HL-60/S4 treated with phorbol 12-myristate 13-acetate at 8.2 ng/mL for 4 days and 3 days (cell line): ENCODE data around the gene RNF167.
"Not testable (repeated sequence)": the region's sequence is repeated elsewhere in the genome, so short reads cannot be mapped to it uniquely, and the experiment has no call there.

Experiments used
- in situ Hi-C: fragments of 300-500 bp; cut with MboI; formaldehyde crosslinking; loops from 2 replicates; pipeline ENCODE4 v1.15.0; 2022; ENCODE audit warnings: low sequenced_read_pairs

The RNF167 gene

DNA sequence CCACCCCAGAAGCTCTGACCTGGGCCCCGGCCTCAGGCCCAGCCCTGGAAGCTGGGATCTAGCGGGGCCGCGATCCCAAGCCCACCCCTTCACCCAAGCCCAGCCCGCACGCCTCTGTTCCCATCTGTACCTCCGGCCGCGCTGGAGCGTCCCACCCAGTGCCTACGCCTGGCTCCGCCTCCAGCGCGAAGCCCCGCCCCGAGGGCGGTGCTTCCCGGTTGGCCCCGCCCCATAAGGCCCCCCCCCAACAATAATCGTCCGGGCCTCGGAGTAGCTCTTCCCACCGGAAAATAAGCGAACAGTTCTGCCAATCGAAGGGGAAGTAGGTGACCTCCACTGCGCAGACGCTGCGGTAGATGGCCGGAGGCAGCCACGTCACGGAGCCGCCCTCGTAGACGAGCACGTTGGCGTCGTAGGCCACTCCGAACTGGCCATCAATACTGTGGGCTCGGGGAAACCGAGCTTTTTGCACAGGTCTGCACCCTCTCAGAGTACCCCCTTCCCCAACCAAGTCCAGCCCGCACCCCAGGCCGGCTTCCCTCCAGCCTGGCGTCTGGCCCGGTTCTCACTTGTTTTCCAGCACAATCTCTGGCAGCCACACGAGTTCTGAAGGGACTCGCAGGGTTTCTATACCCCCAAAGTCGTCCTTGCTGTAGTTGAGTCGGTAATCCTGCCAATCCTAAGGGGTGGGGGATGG is 38.3 kb upstream of the RNF167 start:
- in situ Hi-C loops, result no loop called here

DNA sequence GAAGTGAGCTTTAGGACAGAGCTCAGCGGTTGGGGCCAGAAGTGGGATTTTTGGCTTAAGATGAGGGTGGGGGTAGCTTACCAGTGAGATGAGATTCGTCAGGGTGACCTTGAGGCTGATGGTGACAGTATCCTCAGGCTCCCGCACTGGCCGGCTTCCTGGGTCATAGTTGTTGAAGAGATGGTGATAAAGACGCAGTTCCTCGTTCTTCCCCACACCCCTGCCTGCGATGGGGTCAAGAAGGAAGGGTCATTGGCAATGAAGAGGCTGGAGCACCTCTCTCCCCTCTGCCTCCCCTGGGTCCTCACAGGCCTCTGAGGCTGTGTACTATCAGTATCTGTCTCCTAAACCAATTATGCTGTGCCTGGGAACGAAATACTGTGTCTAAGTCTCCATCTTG is 37.5 kb upstream of the RNF167 start:
- in situ Hi-C loops, result no loop called here

DNA sequence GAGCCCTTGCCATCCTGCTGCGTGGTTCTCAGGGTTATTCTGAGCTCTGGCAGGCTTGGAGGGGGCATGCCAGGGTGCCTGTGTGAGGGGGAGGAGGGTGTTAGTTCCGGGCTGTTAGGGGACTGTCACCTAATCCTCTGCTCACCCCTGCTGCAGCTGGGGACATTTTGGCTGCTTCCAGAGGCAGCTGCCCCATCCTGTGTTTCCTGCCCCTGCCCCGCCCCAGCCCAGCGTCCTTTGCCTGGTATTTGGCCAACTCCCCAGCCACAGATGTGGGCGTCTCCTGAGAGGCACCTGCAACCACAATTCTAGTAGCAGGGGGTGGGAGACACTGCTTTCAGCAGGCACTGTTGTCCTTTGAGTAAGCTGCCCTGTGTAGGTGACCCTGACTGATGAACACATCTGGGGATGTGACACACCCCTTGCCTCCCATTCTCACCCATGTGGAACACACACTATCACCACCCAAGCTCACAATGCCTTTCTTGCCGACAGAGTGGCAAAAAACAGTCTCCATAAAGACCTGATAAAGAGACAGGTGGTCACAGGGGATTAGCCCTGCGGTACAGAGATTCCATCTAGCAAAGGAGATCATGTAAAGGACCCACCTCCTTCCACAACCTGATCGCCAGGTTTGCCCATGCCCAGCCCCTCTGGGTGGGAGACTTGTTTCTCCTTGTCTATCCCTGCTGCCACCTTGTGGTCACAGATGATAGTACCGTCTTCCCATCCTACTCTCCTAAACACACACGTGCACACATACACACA is 36.8 kb upstream of the RNF167 start, which contains the start of gene CHRNE:
Gene CHRNE, minus strand, starts transcription at position 48 of the 768 bp plus-strand sequence. Its CDS starts 35 bp downstream, at position 13.
- in situ Hi-C loops, result no loop called here

DNA sequence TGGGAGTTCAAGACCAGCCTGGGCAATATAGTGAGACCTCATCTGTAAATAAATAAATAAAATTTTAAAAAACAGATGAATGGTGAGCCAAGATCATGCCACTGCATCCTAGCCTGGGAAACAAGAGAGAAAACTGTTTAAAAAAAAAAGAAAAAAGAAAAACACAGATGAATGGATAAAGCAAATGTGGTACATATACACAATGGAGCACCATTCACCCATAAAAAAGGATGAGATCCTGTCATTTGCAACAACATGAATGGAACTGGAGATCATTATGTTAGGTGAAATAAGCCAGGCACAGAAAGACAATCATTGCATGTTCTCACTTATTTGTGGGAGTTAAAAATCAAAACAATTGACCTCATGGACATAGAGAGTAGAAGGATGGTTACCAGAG is 33.4 kb upstream of the RNF167 start:
- in situ Hi-C loops, result not testable (repeated sequence)

GRCh38 chr17:4908301-4908700 is 31.8 kb upstream of the RNF167 start:
- in situ Hi-C loops, result no loop called here

GRCh38 chr17:4908711-4909496 is 31.2 kb upstream of the RNF167 start:
- in situ Hi-C loops, result no loop called here

DNA sequence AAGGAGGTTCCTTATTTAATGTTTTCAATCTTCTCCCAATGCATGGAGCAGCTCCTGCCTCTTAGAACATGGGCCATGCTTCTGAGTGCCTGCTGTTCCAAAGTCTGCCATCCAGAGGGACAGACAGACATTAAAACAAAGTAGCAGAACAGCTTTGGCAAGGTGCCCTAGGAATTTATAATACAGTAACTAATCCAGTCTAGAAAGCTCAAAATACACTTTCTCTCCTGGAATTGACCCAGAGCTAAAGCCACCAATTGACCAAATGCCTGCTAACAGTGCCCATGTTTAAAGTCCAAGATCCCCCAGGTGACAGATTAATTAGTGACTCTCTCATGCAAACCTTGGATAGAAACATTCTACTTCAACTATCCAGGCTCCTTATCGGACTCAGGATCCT is 26.1 kb upstream of the RNF167 start:
- in situ Hi-C loops, result no loop called here

GRCh38 chr17:4914551-4914950 is 25.5 kb upstream of the RNF167 start:
- in situ Hi-C loops, result not testable (repeated sequence)

GRCh38 chr17:4919511-4920047 is 20.5 kb upstream of the RNF167 start:
- in situ Hi-C loops, result no loop called here

DNA sequence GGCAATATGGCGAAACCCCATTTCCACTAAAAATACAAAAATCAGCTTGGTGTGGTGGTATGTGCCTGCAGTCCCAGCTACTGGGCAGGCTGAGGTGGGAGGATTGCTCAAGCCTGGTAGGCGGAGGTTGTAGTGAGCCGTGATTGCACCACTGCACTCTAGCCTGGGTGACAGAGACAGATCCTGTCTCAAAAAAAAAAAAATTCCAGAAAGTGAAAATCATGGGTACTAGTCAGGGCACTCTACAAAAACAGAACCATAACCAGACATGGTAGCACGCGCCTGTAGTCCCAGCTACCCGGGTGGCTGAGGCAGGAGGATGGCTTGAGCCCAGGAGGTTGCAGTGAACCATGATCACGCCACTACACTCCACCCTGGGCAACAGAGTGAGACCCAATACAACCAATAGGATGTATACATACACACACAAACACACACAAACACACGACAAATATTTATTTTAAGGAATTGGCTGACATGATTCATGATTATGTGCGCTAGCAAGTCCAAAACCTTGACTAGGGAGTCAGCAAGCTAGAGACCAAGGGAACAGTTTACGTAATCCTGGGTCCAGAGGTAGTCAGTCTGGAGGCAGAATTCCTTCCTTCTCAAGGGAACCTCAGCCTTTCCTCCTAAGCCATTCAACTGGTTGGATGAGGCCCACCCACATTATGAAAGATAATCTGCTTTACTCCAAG is 19.6 kb upstream of the RNF167 start:
- in situ Hi-C loops, result no loop called here

GRCh38 chr17:4921320-4921719 is 18.7 kb upstream of the RNF167 start:
- in situ Hi-C loops, result no loop called here

GRCh38 chr17:4926577-4927335 is 13.3 kb upstream of the RNF167 start:
- in situ Hi-C loops, result not testable (repeated sequence)

GRCh38 chr17:4928881-4929280 is 11.2 kb upstream of the RNF167 start:
- in situ Hi-C loops, result no loop called here

DNA sequence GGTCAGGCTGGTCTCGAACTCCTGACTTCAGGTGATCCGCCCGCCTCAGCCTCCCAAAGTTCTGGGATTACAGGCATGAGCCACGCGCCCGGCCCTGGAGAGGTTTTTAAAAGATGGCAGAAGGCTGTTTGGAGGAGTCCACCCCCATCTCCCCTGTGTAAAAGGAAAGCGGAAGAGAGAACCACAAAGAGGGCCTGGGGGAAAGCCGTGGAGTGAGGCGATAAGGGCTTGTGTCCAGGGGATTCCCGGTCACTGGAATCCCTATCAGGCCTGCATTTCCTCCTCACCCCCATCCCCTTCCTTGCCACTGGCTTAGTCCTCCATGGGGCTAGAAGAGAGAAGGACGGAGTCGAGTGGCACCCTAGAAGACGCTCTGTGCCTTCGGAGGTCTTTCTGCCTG is 8.1 kb upstream of the RNF167 start, which contains the start of gene GP1BA:
Gene GP1BA, plus strand, starts transcription at position 315 of the 400 bp plus-strand sequence. CDS start 328 bp downstream, outside the sequence.
- in situ Hi-C loops, result no loop called here

DNA sequence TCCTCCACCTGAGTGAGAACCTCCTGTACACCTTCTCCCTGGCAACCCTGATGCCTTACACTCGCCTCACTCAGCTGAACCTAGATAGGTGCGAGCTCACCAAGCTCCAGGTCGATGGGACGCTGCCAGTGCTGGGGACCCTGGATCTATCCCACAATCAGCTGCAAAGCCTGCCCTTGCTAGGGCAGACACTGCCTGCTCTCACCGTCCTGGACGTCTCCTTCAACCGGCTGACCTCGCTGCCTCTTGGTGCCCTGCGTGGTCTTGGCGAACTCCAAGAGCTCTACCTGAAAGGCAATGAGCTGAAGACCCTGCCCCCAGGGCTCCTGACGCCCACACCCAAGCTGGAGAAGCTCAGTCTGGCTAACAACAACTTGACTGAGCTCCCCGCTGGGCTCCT is 7.3 kb upstream of the RNF167 start:
- in situ Hi-C loops, result no loop called here

DNA sequence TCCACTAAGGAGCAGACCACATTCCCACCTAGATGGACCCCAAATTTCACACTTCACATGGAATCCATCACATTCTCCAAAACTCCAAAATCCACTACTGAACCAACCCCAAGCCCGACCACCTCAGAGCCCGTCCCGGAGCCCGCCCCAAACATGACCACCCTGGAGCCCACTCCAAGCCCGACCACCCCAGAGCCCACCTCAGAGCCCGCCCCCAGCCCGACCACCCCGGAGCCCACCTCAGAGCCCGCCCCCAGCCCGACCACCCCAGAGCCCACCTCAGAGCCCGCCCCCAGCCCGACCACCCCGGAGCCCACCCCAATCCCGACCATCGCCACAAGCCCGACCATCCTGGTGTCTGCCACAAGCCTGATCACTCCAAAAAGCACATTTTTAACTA is 6.4 kb upstream of the RNF167 start:
- in situ Hi-C loops, result no loop called here

DNA sequence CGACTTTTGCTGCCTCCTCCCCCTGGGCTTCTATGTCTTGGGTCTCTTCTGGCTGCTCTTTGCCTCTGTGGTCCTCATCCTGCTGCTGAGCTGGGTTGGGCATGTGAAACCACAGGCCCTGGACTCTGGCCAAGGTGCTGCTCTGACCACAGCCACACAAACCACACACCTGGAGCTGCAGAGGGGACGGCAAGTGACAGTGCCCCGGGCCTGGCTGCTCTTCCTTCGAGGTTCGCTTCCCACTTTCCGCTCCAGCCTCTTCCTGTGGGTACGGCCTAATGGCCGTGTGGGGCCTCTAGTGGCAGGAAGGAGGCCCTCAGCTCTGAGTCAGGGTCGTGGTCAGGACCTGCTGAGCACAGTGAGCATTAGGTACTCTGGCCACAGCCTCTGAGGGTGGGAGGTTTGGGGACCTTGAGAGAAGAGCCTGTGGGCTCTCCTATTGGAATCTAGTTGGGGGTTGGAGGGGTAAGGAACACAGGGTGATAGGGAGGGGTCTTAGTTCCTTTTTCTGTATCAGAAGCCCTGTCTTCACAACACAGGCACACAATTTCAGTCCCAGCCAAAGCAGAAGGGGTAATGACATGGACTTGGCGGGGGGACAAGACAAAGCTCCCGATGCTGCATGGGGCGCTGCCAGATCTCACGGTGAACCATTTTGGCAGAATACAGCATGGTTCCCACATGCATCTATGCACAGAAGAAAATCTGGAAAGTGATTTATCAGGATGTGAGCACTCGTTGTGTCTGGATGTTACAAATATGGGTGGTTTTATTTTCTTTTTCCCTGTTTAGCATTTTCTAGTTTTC is 5.7 kb upstream of the RNF167 start:
- in situ Hi-C loops, result no loop called here

DNA sequence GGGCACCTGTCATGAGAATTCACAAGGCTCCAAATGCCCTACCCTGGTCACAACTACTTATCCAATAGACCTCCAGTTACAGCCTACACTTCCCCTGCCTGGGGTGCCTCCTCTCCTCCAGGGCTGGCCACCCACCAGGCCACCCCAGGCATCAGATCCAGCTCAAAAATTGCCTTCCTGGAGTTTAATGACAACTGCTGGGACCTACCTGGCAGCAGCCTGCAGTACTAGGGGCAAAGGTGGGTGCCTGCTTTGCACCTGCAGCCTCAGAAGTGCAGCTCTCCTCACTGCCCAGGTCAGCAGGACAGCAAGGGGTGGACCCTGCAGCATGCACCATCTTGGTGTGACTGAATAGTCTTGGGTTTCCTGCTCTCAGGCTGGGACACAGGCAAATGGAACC is 4.4 kb upstream of the RNF167 start:
- in situ Hi-C loops, result no loop called here

- in situ Hi-C loops, result no loop called here
Observed at GRCh38 chr17:4936436-4936835, 3.6 kb upstream of the RNF167 start.
